ENCODE measurements around the gene CDK9. TPM values are rescaled to one million over a fixed set of nuclear protein-coding genes. Genes with fewer than 3 reads are reported as not detected.
A peak's percentile ranks its signal among the peaks of the same experiment; 100 is the strongest.
"Not testable (repeated sequence)": the region's sequence is repeated elsewhere in the genome, so short reads cannot be mapped to it uniquely, and the experiment has no call there.

Gene CDK9
- total RNA-seq, 1 donor from 2014 or later = 47.2 TPM

GRCh38 chr9:127780126-127780885 lies 5.5 kb upstream of the CDK9 start:
- DNase-seq = no peak

- not testable (repeated sequence) for DNase-seq
Measured at GRCh38 chr9:127780909-127781308, 4.9 kb upstream of the CDK9 start.

- DNase-seq = no peak
Measured at GRCh38 chr9:127781806-127782205, 4.0 kb upstream of the CDK9 start.

- no peak for DNase-seq
Measured at GRCh38 chr9:127783111-127784008, 2.5 kb upstream of the CDK9 start.

- peak; percentile 94 for DNase-seq
Measured at GRCh38 chr9:127785023-127785932, 556 bp upstream of the CDK9 start.

GRCh38 chr9:127786773-127787104 lies 905 bp downstream of the CDK9 start:
- DNase-seq = no peak

GRCh38 chr9:127788337-127789011 lies 2.6 kb downstream of the CDK9 start:
- DNase-seq = no peak

GRCh38 chr9:127789179-127789578 lies 3.3 kb downstream of the CDK9 start:
- no peak for DNase-seq

- DNase-seq = no peak
Measured at GRCh38 chr9:127790094-127790855, 4.4 kb downstream of the CDK9 start.

- DNase-seq = no peak
Measured at GRCh38 chr9:127791085-127791484, 5.3 kb downstream of the CDK9 start.

- no peak for DNase-seq
Measured at GRCh38 chr9:127792417-127793031, 6.7 kb downstream of the CDK9 start.

GRCh38 chr9:127793093-127793708 lies 7.4 kb downstream of the CDK9 start:
- no peak for DNase-seq

- no peak for DNase-seq
Measured at GRCh38 chr9:127794001-127794791, 8.4 kb downstream of the CDK9 start.

- DNase-seq = peak; percentile 45
Measured at GRCh38 chr9:127796225-127796813, 10.5 kb downstream of the CDK9 start.

GRCh38 chr9:127796852-127797370 lies 11.1 kb downstream of the CDK9 start:
- DNase-seq = no peak

- DNase-seq = no peak
Measured at GRCh38 chr9:127801955-127802575, 16.2 kb downstream of the CDK9 start.

- DNase-seq = peak; percentile 94
Measured at GRCh38 chr9:127802576-127803443, 17.0 kb downstream of the CDK9 start, which contains the start of gene FPGS. TSS of gene FPGS (plus strand) at chr9:127802882. CDS start at chr9:127802925, 43 bp downstream.

Data from tongue (tissue), 2 donors.